Effector memory CD8-positive, alpha-beta T cell (primary cell): ENCODE measurements around the gene ALX1.
"Not testable (repeated sequence)": the region's sequence is repeated elsewhere in the genome, so short reads cannot be mapped to it uniquely, and the experiment has no call there.

Experiments used
- ATAC-seq: fragments of 150-1000 bp; cut with Tn5 transposase; replicated peaks from 2 replicates; pipeline ENCODE4 v1.10.0; 2021; ENCODE audit warnings: mild to moderate bottlenecking, moderate library complexity
- DNase-seq, 3 experiments: peaks; one replicate each; pipeline ENCODE4 v3.0.0; 2021
- H3K27ac Mint-ChIP-seq, 2 donors: one replicate each; pipeline ENCODE4 v1.8.0; 2022; ENCODE audit warnings: mild to moderate bottlenecking in 2 of 2, mixed read lengths in 2 of 2, moderate library complexity in 2 of 2
- H3K27me3 Mint-ChIP-seq, 2 donors: one replicate each; pipeline ENCODE4 v1.8.0; 2022; ENCODE audit warnings: mixed read lengths in 2 of 2
- H3K36me3 Mint-ChIP-seq: one replicate; pipeline ENCODE4 v1.8.0; 2022; ENCODE audit warnings: mild to moderate bottlenecking, moderate library complexity, mixed read lengths; ENCODE audit not compliant: insufficient read depth
- H3K4me1 Mint-ChIP-seq, 2 donors: one replicate each; pipeline ENCODE4 v1.8.0; 2022; ENCODE audit warnings: low read depth in 2 of 2, mixed read lengths in 2 of 2
- H3K4me3 Mint-ChIP-seq, 2 donors: one replicate each; pipeline ENCODE4 v1.8.0; 2022; ENCODE audit warnings: mild to moderate bottlenecking in 2 of 2, mixed read lengths in 2 of 2, moderate library complexity in 2 of 2
- H3K9me3 Mint-ChIP-seq, 2 donors: one replicate each; pipeline ENCODE4 v1.8.0; 2022; ENCODE audit warnings: mixed read lengths in 2 of 2

The ALX1 gene

DNA sequence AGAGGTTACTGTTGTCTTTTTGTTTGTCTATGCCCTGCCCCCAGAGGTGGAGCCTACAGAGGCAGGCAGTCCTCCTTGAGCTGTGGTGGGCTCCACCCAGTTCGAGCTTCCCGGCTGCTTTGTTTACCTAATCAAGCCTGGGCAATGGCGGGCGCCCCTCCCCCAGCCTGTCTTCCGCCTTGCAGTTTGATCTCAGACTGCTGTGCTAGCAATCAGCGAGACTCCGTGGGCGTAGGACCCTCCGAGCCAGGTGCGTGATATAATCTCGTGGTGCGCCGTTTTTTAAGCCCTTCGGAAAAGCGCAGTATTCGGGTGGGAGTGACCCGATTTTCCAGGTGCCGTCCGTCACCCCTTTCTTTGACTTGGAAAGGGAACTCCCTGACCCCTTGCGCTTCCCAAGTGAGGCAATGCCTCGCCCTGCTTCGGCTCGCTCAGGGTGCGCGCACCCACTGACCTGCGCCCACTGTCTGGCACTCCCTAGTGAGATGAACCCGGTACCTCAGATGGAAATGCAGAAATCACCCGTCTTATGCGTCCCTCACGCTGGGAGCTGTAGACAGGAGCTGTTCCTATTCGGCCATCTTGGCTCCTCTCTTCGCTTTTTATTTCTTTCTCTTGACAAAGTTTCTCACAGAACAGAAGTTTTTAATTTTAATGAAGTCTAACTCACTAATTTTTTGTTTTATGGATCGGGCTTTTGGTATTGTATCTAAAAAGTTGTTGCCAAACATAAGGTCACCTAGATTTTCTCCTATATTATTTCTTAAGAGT is 38.0 kb downstream of the ALX1 start:
- not testable (repeated sequence) for H3K27ac Mint-ChIP-seq, H3K4me3 Mint-ChIP-seq, ATAC-seq

GRCh38 chr12:85322715-85323114 is 42.7 kb downstream of the ALX1 start:
- peaks cover 12 to 13% of the 10 kb centered on the region in 2 donors for H3K9me3 Mint-ChIP-seq
- no peak for DNase-seq
- H3K36me3 Mint-ChIP-seq: no peaks in the 10 kb centered on the region
- H3K27ac Mint-ChIP-seq: no peak overlapping the region
- ATAC-seq: no peak
- no peak overlapping the region for H3K4me3 Mint-ChIP-seq
- no peaks in the 10 kb centered on the region for H3K27me3 Mint-ChIP-seq
- no peaks in the 10 kb centered on the region for H3K4me1 Mint-ChIP-seq

More for the DNA sequence above, 38.0 kb downstream of the ALX1 start:
- H3K9me3 Mint-ChIP-seq, DNase-seq, H3K4me1 Mint-ChIP-seq, H3K27me3 Mint-ChIP-seq, H3K36me3 Mint-ChIP-seq: not testable (repeated sequence)

GRCh38 chr12:85325442-85325841 is 45.4 kb downstream of the ALX1 start:
- no peaks in the 10 kb centered on the region for H3K4me1 Mint-ChIP-seq
- DNase-seq (no peak), ATAC-seq (no peak)
- no peak overlapping the region for H3K27ac Mint-ChIP-seq
- peaks cover 7 to 11% of the 10 kb centered on the region in 2 donors for H3K9me3 Mint-ChIP-seq
- H3K36me3 Mint-ChIP-seq: no peaks in the 10 kb centered on the region
- H3K4me3 Mint-ChIP-seq: no peak overlapping the region
- H3K27me3 Mint-ChIP-seq: no peaks in the 10 kb centered on the region

DNA sequence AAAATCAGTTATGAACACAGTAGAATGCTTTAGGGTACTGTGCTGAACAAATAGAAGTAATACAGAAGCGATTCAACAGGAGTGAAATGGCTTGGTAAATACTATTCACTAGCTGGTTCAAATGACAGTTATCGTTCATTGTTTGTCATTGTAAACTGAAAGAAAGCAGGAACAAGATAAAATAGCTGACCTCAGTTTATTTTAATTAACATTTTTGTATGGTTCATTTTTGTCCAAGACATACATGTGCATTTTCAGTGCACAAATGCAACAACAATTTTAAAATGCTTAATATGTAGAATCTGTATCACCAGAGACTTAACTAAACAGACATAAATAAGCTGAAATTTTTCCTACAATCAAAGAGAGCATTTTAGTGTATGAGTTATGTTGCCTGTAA is 49.9 kb downstream of the ALX1 start:
- Mint-ChIP-seq H3K36me3 (no peaks in the 10 kb centered on the region), H3K27ac (no peak overlapping the region), H3K4me1 (no peaks in the 10 kb centered on the region), H3K4me3 (no peak overlapping the region), H3K9me3 (peaks cover 11 to 19% of the 10 kb centered on the region in 2 donors), H3K27me3 (no peaks in the 10 kb centered on the region)
- no peak for ATAC-seq
- DNase-seq: no peak

GRCh38 chr12:85348779-85349178 is 68.8 kb downstream of the ALX1 start:
- Mint-ChIP-seq H3K36me3 (no peaks in the 10 kb centered on the region), H3K9me3 (peaks cover 7 to 9% of the 10 kb centered on the region in 2 donors), H3K4me3 (no peak overlapping the region), H3K27me3 (no peaks in the 10 kb centered on the region), H3K27ac (no peak overlapping the region), H3K4me1 (no peaks in the 10 kb centered on the region)
- no peak for DNase-seq
- ATAC-seq: no peak

DNA sequence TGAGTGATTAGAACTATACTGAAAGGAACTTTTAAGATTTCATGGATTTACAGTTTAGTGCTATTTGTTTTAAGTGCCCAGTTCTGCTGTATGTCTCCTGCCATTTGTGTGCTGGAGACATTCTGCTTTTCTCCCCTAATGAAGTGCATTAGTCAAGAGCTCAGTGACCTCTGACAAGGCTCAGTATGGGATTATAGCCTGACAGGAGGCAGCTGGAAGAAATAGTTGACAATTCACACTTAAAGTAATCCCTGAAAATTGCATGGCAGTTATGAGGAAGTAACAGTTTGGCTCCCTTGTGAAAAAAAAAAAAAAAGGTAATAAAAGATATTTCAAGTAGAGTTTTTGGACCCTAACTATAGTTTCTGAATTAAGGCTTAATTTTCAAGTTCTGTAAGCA is 70.3 kb downstream of the ALX1 start:
- Mint-ChIP-seq H3K4me1 (no peaks in the 10 kb centered on the region), H3K9me3 (peaks cover 9 to 14% of the 10 kb centered on the region in 2 donors), H3K27ac (no peak overlapping the region), H3K27me3 (no peaks in the 10 kb centered on the region), H3K36me3 (no peaks in the 10 kb centered on the region), H3K4me3 (no peak overlapping the region)
- no peak for DNase-seq
- no peak for ATAC-seq
